Measurements from ENCODE around the gene GLG1. TPM values are rescaled to one million over a fixed set of nuclear protein-coding genes. Genes with fewer than 3 reads are reported as not detected.
A peak's percentile ranks its signal among the peaks of the same experiment; 100 is the strongest.

Gene GLG1
- total RNA-seq, 1 experiment from 2014 or later: 210 TPM

DNA sequence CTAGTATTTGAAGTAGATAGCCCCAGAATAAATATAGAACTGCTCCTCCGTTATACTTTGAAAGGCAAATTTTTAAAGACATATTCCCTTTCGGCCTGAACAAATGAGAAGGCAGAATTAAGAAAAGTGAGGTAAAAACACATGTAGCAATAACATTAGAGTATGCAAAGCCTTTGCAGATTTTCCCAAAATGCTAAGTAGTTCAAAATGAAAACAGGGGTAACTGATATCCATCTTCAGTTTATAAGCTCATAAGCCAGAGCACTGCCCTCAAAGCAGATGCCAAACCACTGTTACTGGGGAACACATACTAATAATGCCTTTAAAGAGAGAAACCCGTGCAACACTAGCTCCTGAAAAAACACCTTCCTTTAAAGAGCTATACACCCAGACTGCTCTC lies 134.4 kb downstream of the GLG1 start:
- no peak overlapping the region for H3K4me3 ChIP-seq (ENCODE audit: low read depth, low read length)
- intact Hi-C loops (cut with micrococcal nuclease; ENCODE audit: unreplicated experiment): no loop called here
- TF ChIP-seq, protein P1, sequence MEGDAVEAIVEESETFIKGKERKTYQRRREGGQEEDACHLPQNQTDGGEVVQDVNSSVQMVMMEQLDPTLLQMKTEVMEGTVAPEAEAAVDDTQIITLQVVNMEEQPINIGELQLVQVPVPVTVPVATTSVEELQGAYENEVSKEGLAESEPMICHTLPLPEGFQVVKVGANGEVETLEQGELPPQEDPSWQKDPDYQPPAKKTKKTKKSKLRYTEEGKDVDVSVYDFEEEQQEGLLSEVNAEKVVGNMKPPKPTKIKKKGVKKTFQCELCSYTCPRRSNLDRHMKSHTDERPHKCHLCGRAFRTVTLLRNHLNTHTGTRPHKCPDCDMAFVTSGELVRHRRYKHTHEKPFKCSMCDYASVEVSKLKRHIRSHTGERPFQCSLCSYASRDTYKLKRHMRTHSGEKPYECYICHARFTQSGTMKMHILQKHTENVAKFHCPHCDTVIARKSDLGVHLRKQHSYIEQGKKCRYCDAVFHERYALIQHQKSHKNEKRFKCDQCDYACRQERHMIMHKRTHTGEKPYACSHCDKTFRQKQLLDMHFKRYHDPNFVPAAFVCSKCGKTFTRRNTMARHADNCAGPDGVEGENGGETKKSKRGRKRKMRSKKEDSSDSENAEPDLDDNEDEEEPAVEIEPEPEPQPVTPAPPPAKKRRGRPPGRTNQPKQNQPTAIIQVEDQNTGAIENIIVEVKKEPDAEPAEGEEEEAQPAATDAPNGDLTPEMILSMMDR (IDR thresholded peaks at IDR 0.05; ENCODE audit: insufficient read depth in 1 of 2, low read depth in 1 of 2, low read length in 1 of 2, severe bottlenecking in 1 of 2, unreplicated experiment in 1 of 2): no peak
- Mint-ChIP-seq H3K36me3 (ENCODE audit: insufficient read depth, unreplicated experiment) (peaks cover 98% of the 10 kb centered on the region), H3K27me3 (ENCODE audit: insufficient read depth, unreplicated experiment) (no peaks in the 10 kb centered on the region), H3K27ac (ENCODE audit: unreplicated experiment) (peak overlapping the region; percentile 49), H3K9me3 (ENCODE audit: unreplicated experiment) (no peaks in the 10 kb centered on the region), H3K4me3 (ENCODE audit: unreplicated experiment) (no peak overlapping the region), H3K4me1 (ENCODE audit: low read depth, unreplicated experiment) (peaks cover 34% of the 10 kb centered on the region)
- BruUV-seq (replicated peaks): no TSS peak
- DNase-seq: no peak
- POLR2A ChIA-PET: no interaction called here
- H3K4me1 ChIP-seq: peaks cover 36% of the 10 kb centered on the region
- no peaks in the 10 kb centered on the region for H3K9me3 ChIP-seq
- H3K36me3 ChIP-seq (ENCODE audit: control insufficient read depth, insufficient read depth, low read length): peaks cover 10% of the 10 kb centered on the region
- no peaks in the 10 kb centered on the region for H3K27me3 ChIP-seq (replicated peaks; ENCODE audit: control insufficient read depth, insufficient read depth, low read length)
- CTCF ChIA-PET: no interaction called here

DNA sequence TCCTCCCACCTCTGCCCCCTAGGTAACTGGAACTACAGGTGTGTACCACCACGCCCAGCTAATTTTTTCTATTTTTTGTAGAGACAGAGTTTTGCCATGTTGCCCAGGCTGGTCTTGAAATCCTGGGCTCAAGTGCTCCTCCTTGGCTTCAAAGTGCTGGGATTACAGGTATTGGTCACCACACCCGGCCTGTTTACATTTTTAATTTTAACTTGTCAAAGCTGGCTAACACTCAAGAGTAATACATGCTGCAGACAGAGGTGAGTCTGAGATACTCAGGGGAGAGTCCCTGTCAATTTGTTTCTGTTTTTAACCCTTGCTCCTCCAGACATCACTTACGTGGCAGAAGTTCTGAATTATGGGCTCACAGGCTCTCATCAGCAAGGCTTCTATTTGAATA lies 134.9 kb downstream of the GLG1 start:
- H3K36me3 ChIP-seq (ENCODE audit: control insufficient read depth, insufficient read depth, low read length): peaks cover 10% of the 10 kb centered on the region
- no peak for DNase-seq
- peaks cover 29% of the 10 kb centered on the region for H3K4me1 Mint-ChIP-seq (ENCODE audit: low read depth, unreplicated experiment)
- ChIA-PET CTCF (no interaction called here), POLR2A (no interaction called here)
- no TSS peak for BruUV-seq (replicated peaks)
- H3K4me3 Mint-ChIP-seq (ENCODE audit: unreplicated experiment): no peak overlapping the region
- no peaks in the 10 kb centered on the region for H3K9me3 ChIP-seq
- no peak overlapping the region for H3K27ac Mint-ChIP-seq (ENCODE audit: unreplicated experiment)
- H3K27me3 ChIP-seq (replicated peaks; ENCODE audit: control insufficient read depth, insufficient read depth, low read length): no peaks in the 10 kb centered on the region
- H3K36me3 Mint-ChIP-seq (ENCODE audit: insufficient read depth, unreplicated experiment): peaks cover 98% of the 10 kb centered on the region
- no peak overlapping the region for H3K4me3 ChIP-seq (ENCODE audit: low read depth, low read length)
- H3K4me1 ChIP-seq: peaks cover 31% of the 10 kb centered on the region
- TF ChIP-seq, protein P1 (IDR thresholded peaks at IDR 0.05; ENCODE audit: insufficient read depth in 1 of 2, low read depth in 1 of 2, low read length in 1 of 2, severe bottlenecking in 1 of 2, unreplicated experiment in 1 of 2): no peak
- H3K27me3 Mint-ChIP-seq (ENCODE audit: insufficient read depth, unreplicated experiment): no peaks in the 10 kb centered on the region
- intact Hi-C loops (cut with micrococcal nuclease; ENCODE audit: unreplicated experiment): no loop called here
- H3K9me3 Mint-ChIP-seq (ENCODE audit: unreplicated experiment): no peaks in the 10 kb centered on the region

DNA sequence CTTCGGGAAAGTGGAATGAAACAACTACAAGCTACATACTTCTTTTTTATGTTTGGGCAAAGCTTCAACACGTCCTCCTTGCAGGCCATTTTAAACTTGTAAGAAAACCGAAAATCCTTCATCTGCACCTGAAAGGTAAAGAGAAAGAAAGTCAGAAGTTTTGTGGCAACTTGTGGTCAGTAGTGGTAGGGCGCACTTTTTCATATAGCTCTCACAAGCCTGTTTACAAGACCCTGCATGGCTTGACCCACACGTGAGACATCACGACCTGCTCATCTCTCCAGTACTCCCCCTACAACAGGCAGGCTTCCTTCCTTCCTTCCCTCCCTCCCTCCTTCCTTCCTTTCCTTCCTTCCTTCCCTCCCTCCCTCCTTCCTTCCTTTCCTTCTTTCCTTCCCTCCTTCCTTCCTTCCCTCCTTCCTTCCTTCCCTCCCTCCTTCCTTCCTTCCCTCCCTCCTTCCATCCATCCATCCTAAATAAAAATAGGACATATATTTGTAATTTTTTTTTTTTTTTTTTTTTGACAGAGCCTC lies 136.9 kb downstream of the GLG1 start:
- BruUV-seq (replicated peaks): no TSS peak
- CTCF ChIA-PET: interaction anchor here (0.7 kb wide), 1 partner anchor 155 kb away, joined by 3 read pairs; no protein-coding TSS in a partner anchor
- peak overlapping the region; percentile 19 for H3K4me3 Mint-ChIP-seq (ENCODE audit: unreplicated experiment)
- TF ChIP-seq, protein P1 (IDR thresholded peaks at IDR 0.05; ENCODE audit: insufficient read depth in 1 of 2, low read depth in 1 of 2, low read length in 1 of 2, severe bottlenecking in 1 of 2, unreplicated experiment in 1 of 2): no peak
- no peak overlapping the region for H3K4me3 ChIP-seq (ENCODE audit: low read depth, low read length)
- H3K27ac Mint-ChIP-seq (ENCODE audit: unreplicated experiment): no peak overlapping the region
- no peaks in the 10 kb centered on the region for H3K27me3 ChIP-seq (replicated peaks; ENCODE audit: control insufficient read depth, insufficient read depth, low read length)
- no peak for DNase-seq
- H3K27me3 Mint-ChIP-seq (ENCODE audit: insufficient read depth, unreplicated experiment): no peaks in the 10 kb centered on the region
- peaks cover 98% of the 10 kb centered on the region for H3K36me3 Mint-ChIP-seq (ENCODE audit: insufficient read depth, unreplicated experiment)
- peaks cover 15% of the 10 kb centered on the region for H3K4me1 ChIP-seq
- intact Hi-C loops (cut with micrococcal nuclease; ENCODE audit: unreplicated experiment): loop anchor here (1.0 to 5.0 kb wide), 3 partner anchors 7 to 152 kb away; no protein-coding TSS in a partner anchor
- H3K36me3 ChIP-seq (ENCODE audit: control insufficient read depth, insufficient read depth, low read length): peaks cover 10% of the 10 kb centered on the region
- H3K9me3 ChIP-seq: no peaks in the 10 kb centered on the region
- POLR2A ChIA-PET: no interaction called here
- peaks cover 11% of the 10 kb centered on the region for H3K4me1 Mint-ChIP-seq (ENCODE audit: low read depth, unreplicated experiment)
- H3K9me3 Mint-ChIP-seq (ENCODE audit: unreplicated experiment): no peaks in the 10 kb centered on the region

Data from Caco-2 (cell line).